HUES64 (cell line): ENCODE data around the gene BRINP1.

Experiments used
- H3K27ac ChIP-seq: 2 replicates; pipeline ENCODE4 v1.7.0; 2013; ENCODE audit warnings: low read depth, low read length, inconsistent platforms
- H3K27me3 ChIP-seq: 2 replicates; pipeline ENCODE4 v1.6.1; 2013; ENCODE audit warnings: mild to moderate bottlenecking, low read length; ENCODE audit not compliant: insufficient read depth
- H3K36me3 ChIP-seq: 2 replicates; pipeline ENCODE4 v1.6.1; 2013; ENCODE audit warnings: mild to moderate bottlenecking, low read length; ENCODE audit not compliant: insufficient read depth
- H3K4me1 ChIP-seq: 2 replicates; pipeline ENCODE4 v1.6.1; 2013; ENCODE audit warnings: mild to moderate bottlenecking, low read length, moderate library complexity; ENCODE audit not compliant: insufficient read depth
- H3K4me3 ChIP-seq: 2 replicates; pipeline ENCODE4 v1.5.1; 2013; ENCODE audit warnings: mild to moderate bottlenecking, low read length, moderate library complexity
- H3K9ac ChIP-seq: 2 replicates; pipeline ENCODE4 v1.6.1; 2013; ENCODE audit warnings: mild to moderate bottlenecking, low read depth, low read length
- H3K9me3 ChIP-seq: 2 replicates; pipeline ENCODE4 v1.6.1; 2013; ENCODE audit warnings: low read depth, low read length; ENCODE audit not compliant: insufficient read depth
- WGBS: fragments of 150-250, 120-280 bp; methylation state at CpG from one replicate; pipeline ENCODE4 v1.1.7; 2013; ENCODE audit warnings: missing lambda C conversion rate; 5-methylcytosine and 5-hydroxymethylcytosine counted together

BRINP1 gene

DNA sequence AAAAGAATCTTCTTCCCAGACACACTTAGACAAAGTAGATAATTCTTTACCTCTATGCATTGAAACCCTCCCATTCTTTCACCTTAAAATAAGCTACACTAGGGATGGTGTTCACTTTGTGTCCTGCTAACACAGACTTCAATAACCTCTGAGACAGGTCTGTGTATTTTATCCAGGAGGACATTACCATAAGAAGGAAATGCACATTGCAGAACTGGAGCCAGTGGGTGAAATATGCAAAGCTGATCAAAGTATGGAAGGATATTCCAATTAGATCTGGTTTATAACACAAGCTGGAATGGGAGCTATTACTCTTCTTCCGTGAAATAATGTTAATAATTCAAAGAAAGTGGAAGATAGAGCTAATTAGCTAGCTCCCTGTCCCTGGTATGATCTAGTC is 204.1 kb downstream of the BRINP1 start:
- no peaks in the 10 kb centered on the region for H3K27me3 ChIP-seq
- no peak overlapping the region for H3K4me3 ChIP-seq
- no peak overlapping the region for H3K9ac ChIP-seq
- peaks cover 8% of the 10 kb centered on the region for H3K36me3 ChIP-seq
- H3K9me3 ChIP-seq = no peaks in the 10 kb centered on the region
- 0 out of 2 replicates have a peak, but pooled peaks cover 5% of the 10 kb centered on the region for H3K4me1 ChIP-seq
- 95% methylated on average over 1 of the region's 1 CpG for WGBS
- no peak overlapping the region for H3K27ac ChIP-seq

DNA sequence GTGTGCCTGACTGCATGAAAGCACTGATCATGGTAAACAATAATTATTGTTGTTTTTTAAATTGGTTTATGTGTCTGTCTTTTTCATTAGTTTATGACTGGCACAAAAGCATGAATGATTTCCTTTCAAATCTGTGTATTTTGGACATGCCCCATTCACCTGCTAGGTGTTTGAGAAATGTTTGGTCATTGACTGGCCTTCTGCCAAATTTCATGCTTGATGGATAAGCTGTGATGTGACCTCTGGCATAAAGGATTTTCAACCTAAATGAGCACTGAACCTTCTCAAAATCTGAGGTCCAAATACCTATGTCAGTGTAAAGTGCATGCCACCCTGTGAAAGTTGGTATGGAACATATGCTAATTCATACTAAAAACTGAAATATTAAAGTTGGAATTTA is 204.5 kb downstream of the BRINP1 start:
- Histone ChIP-seq H3K4me3 (no peak overlapping the region), H3K27me3 (no peaks in the 10 kb centered on the region), H3K4me1 (0 out of 2 replicates have a peak, but pooled peaks cover 5% of the 10 kb centered on the region), H3K27ac (no peak overlapping the region), H3K9me3 (no peaks in the 10 kb centered on the region), H3K9ac (no peak overlapping the region), H3K36me3 (peaks cover 8% of the 10 kb centered on the region)

DNA sequence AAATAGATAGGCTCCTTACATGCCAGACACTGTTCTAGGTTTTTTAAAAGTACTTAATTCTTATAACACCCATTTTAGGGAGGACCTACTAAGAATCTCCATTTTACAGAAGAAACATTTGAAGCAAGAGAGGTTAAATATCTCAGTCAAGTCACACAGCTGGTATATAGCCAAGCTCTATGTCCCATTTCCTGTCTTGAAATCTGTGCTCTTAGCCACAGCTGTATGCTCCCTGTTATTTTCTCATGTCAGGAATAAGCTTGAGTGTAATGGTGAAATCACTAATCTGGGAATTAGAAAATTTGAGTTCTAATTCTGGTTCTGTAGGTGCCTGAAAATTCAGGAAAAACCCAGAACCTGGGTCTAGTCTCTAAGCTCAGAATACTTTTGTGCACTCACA is 208.7 kb downstream of the BRINP1 start:
- H3K9ac ChIP-seq = no peak overlapping the region
- no peaks in the 10 kb centered on the region for H3K9me3 ChIP-seq
- no peaks in the 10 kb centered on the region for H3K4me1 ChIP-seq
- no peak overlapping the region for H3K4me3 ChIP-seq
- H3K36me3 ChIP-seq = no peaks in the 10 kb centered on the region
- H3K27me3 ChIP-seq = no peaks in the 10 kb centered on the region
- H3K27ac ChIP-seq = no peak overlapping the region

DNA sequence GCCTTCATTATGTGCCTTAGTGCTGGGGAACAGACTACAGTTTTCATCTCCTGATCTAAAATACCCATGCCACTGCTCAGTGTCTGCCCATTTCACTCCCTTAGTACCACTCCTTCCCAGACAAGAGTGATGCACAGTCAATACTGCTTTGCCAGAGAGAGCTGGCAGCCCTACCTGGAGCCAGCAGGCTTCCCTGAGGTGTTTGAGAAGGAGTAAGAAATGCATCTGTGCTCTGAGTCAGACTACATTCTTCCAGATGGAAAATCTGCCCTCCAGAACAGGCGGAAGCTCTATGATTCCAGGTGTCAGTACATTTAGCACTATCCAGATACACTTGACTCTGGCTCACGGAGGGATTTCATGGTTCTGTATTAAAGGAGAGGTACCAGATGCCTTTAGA is 209.8 kb downstream of the BRINP1 start:
- H3K27ac ChIP-seq = no peak overlapping the region
- 100% methylated on average over 1 of the region's 2 CpGs for WGBS
- no peaks in the 10 kb centered on the region for H3K4me1 ChIP-seq
- H3K9ac ChIP-seq = no peak overlapping the region
- H3K4me3 ChIP-seq = no peak overlapping the region
- H3K36me3 ChIP-seq = no peaks in the 10 kb centered on the region
- H3K9me3 ChIP-seq = no peaks in the 10 kb centered on the region
- H3K27me3 ChIP-seq = no peaks in the 10 kb centered on the region

DNA sequence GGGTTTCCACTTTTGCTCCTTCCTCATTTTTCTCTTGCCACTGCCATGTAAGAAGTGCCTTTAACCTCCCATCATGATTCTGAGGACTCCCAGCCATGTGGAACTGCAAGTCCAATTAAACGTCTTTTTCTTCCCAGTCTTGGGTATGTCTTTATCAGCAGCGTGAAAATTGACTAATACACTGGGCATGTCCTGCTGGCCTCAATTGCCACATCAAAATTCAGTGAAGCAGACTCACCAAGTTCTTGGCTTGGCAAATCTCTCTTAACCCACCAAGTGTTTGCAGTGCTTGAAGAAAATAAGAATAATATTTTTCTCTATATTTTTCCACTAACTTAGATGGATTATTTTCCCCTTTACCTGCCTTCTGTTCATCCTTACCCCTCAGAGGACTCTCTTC is 212.0 kb downstream of the BRINP1 start:
- 91% methylated on average over 2 of the region's 2 CpGs for WGBS
- H3K36me3 ChIP-seq = no peaks in the 10 kb centered on the region
- H3K27ac ChIP-seq = no peak overlapping the region
- no peaks in the 10 kb centered on the region for H3K27me3 ChIP-seq
- no peaks in the 10 kb centered on the region for H3K9me3 ChIP-seq
- no peaks in the 10 kb centered on the region for H3K4me1 ChIP-seq
- H3K4me3 ChIP-seq = no peak overlapping the region
- H3K9ac ChIP-seq = no peak overlapping the region

DNA sequence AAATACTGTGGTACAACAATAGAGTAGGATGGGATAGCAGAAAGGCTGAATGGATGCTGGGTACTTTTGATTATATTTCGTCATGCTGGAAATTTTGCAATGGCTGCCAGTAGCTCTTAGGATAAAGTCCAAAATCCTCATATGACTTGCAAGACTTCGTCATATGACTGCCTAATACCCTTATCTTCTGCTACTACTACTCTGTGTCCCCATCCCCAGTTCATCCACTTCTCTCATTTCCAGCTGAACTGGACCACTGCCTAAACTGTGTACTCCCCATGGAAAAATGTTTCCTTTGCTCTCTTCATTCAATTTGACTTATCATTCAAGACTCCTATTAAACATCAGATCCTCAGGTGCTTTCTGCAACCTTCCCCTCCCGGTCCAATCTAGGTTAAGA is 212.9 kb downstream of the BRINP1 start:
- H3K4me3 ChIP-seq = no peak overlapping the region
- no peaks in the 10 kb centered on the region for H3K4me1 ChIP-seq
- H3K27ac ChIP-seq = no peak overlapping the region
- no peaks in the 10 kb centered on the region for H3K36me3 ChIP-seq
- 94% methylated on average over 3 of the region's 3 CpGs for WGBS
- no peaks in the 10 kb centered on the region for H3K27me3 ChIP-seq
- H3K9ac ChIP-seq = no peak overlapping the region
- no peaks in the 10 kb centered on the region for H3K9me3 ChIP-seq

DNA sequence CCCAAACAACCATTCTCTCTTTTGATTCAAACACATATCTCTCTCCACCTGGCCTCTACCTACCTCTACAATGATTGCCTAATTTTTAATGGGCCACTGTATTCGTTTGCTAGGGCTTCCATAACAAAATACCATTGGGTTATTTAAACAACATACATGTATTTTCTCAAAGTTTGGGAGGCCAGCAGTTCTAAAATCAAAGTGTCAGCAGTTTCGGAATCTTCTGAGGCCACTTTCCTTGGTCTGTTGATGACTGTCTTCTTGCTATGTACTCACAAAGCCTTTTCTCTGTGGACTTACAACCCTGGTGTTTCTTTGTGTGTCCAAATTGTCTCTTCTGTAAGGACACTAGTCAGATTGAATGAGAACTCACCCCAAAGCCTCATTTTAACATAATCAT is 214.7 kb downstream of the BRINP1 start:
- Histone ChIP-seq H3K4me1 (peaks cover 7% of the 10 kb centered on the region; the same call in 1 of the 2 replicates), H3K9ac (no peak overlapping the region), H3K36me3 (no peaks in the 10 kb centered on the region), H3K9me3 (no peaks in the 10 kb centered on the region), H3K4me3 (no peak overlapping the region), H3K27me3 (no peaks in the 10 kb centered on the region), H3K27ac (no peak overlapping the region)
- 100% methylated on average over 2 of the region's 2 CpGs for WGBS

DNA sequence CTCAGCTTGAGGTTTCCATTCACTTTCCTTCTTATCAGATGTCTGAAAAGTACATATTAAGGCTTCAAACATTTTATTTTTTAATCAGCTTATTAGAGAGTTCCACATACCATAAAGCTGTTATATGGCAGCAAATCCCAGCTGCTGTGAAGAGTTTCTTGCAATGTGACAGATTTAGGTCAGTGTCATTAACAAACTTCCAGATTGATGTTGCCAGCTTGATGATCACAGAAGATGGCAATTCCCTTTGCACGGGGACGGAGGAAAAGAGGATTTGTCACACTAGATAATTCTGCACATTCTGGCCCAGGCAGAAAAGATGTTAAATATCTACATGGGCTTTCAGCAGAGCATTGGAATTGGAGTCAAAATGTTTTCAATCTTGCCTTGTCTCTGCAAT is 215.8 kb downstream of the BRINP1 start:
- no peak overlapping the region for H3K27ac ChIP-seq
- H3K9me3 ChIP-seq = no peaks in the 10 kb centered on the region
- no peak overlapping the region for H3K4me3 ChIP-seq
- H3K36me3 ChIP-seq = no peaks in the 10 kb centered on the region
- H3K27me3 ChIP-seq = no peaks in the 10 kb centered on the region
- WGBS = 99% methylated on average over 2 of the region's 2 CpGs
- H3K9ac ChIP-seq = no peak overlapping the region
- peaks cover 16% of the 10 kb centered on the region; the same call in 1 of the 2 replicates for H3K4me1 ChIP-seq

DNA sequence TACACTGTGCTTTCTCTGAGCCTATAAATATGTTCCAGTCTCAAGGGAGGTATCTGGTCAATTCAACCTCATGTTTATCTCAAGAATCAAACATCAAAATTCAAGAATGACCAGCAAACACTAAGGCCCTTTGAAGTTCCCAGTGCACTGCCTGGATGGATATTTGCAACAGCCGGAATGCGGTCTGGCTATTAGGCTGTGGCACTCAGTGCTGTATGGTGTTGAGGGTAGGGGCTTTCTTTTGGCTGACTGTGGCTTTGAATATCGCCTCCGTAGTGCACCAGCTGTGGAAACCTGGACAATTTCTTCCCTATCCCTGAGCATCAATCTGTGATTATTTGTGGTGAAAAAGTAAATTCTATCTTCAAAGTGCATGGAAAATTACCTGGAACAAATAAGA is 220.4 kb downstream of the BRINP1 start:
- WGBS = 83% methylated on average over 4 of the region's 4 CpGs
- Histone ChIP-seq H3K4me1 (peaks cover 16% of the 10 kb centered on the region; the same call in 1 of the 2 replicates), H3K27me3 (no peaks in the 10 kb centered on the region), H3K9me3 (no peaks in the 10 kb centered on the region), H3K36me3 (no peaks in the 10 kb centered on the region), H3K27ac (no peak overlapping the region), H3K4me3 (no peak overlapping the region), H3K9ac (no peak overlapping the region)

DNA sequence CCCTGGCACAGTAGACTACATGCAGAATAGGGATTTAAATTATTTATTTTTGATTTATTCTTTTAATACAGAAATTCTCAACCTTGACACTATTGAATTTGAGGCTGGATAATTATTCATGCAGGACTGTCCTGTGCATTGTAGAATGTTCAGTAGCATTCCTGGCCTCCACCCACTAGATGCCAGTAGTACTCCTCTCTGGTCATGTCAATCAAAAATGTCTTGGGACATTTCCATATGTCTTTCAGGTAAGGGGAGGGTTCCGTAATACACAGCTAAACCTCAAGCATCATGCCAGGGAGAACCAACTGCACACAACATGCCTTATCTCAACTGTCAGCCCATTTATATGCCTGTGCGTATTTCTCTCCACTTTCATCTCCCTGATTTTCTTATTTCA is 231.8 kb downstream of the BRINP1 start:
- H3K27ac ChIP-seq = no peak overlapping the region
- H3K27me3 ChIP-seq = no peaks in the 10 kb centered on the region
- no peaks in the 10 kb centered on the region for H3K36me3 ChIP-seq
- H3K4me1 ChIP-seq = no peaks in the 10 kb centered on the region
- WGBS = 96% methylated on average over 2 of the region's 2 CpGs
- no peak overlapping the region for H3K4me3 ChIP-seq
- H3K9ac ChIP-seq = no peak overlapping the region
- H3K9me3 ChIP-seq = no peaks in the 10 kb centered on the region

DNA sequence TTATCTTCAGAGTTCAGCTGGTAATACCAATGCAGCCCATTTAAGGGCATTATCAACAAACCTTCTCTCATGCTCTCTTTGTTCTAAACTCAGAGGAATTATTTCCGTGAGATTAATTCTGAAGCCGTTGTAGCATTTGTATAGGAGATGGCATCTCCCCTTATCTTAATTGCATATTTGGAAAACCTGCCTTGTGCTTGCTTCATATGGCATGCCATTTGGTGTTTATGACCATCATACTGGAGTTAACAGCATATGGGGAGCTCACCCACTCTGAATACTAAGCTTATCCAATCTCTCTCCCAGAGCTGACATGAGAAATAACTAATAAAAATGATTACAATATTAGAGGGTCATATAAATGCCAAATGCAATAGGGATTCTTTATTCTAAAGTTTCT is 243.2 kb downstream of the BRINP1 start:
- Histone ChIP-seq H3K27me3 (no peaks in the 10 kb centered on the region), H3K9ac (no peak overlapping the region), H3K27ac (no peak overlapping the region), H3K36me3 (no peaks in the 10 kb centered on the region), H3K4me1 (no peaks in the 10 kb centered on the region), H3K4me3 (no peak overlapping the region), H3K9me3 (no peaks in the 10 kb centered on the region)
- WGBS = 79% methylated on average over 2 of the region's 2 CpGs

DNA sequence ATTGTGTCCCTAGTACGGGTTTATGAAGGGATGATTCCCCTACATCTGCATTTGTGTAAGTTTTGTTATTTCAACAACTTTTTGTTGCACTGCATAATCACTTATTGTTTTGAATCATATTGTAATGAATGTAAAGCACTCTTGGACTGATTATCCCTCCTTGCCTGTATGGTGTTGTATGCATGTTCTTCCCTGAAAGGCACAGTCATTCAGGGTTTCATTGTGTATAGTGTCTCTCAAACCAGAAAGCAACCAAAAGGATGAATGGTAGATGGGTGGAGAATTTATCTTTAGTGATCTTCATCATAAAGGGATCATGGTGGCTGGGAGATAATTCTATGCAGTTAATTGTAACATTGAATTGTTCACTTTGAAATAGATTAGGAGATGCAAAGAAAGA is 247.3 kb downstream of the BRINP1 start:
- no peaks in the 10 kb centered on the region for H3K9me3 ChIP-seq
- H3K27ac ChIP-seq = no peak overlapping the region
- no peak overlapping the region for H3K9ac ChIP-seq
- no peak overlapping the region for H3K4me3 ChIP-seq
- whole genome bisulfite sequencing = no CpG with 5 or more reads among the region's 1 CpG
- H3K27me3 ChIP-seq = no peaks in the 10 kb centered on the region
- H3K4me1 ChIP-seq = no peaks in the 10 kb centered on the region
- no peaks in the 10 kb centered on the region for H3K36me3 ChIP-seq
